HG03460 (cell line): ENCODE data around the gene CFAP210.

Source experiments
- ATAC-seq: cut with Tn5 transposase; IDR thresholded peaks from one replicate; pipeline ENCODE4 v1.9.1; 2021; ENCODE audit not compliant: unreplicated experiment

CFAP210 gene, protein sequence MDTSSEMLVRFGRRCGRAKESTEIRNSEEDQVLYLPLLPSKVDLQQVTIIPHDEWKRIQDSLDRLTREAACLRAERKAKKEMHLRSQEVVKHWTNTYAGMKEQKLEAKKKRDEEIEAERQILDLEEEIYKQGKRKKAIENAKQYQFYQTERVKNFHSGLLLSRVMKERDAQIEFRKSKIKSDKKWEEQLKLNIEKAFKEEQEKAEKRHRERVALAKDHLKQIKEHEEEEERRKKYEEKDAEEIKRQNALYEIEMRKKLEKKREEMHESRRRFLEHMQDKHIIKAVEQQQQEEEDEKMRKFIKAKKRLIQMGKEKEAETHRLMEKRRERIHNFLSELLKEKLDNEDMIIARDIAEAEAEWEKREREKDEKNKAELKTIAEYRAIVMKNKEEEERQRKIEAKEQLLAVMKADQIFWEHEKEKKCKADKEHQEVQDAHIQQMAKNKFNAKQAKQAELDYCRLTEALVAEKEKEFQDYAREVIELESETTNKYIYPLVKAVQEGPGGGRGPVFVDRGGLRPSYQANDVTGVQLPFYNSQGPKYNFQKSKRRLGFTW

DNA sequence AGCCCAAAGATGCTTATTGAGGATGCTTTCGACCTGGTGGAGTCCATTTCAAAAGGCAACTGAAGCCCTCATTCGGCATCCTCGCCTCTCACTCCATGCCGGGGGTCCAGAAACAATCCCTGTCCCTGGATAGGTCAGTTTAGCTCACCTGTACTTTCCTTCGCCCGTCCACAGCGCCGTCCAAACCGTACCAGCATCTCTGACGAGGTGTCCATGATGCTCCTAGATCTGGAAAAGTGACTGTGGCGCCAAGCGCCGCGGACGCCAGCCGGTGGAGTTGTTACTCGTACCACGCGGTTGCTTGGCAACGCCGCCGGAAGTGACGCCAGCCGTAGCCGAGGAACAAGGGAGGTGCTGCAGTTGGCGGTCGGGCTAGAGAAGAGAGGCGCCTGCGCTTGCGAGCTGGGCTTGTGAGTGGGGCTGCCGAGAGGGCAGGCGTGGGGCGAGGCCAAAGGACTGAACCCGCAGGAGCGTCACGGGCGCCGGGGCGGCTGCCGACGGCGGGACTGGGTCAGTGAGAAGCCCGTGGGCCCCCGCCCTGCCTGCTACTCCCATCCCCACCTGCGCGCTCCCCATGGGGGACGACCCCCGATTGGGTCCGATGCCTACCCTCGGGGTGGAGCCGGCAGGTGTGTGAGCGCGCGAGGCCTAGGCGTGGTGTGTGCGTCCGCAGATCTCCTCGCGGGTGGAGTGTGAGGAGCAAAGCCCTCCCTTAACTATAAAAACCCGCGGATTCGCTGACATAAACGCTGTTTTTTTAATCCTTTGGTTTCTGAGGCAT, at the start of gene CFAP210, which contains the start of gene PHOSPHO2:
Gene CFAP210 (minus strand): TSS at position 293 of the 781 bp plus-strand sequence. CDS start 78 bp downstream, at position 215.
Gene PHOSPHO2 (plus strand): TSS at position 357 of the 781 bp plus-strand sequence. CDS start 6,503 bp downstream, outside the sequence.
- ATAC-seq, result peak; percentile 98

DNA sequence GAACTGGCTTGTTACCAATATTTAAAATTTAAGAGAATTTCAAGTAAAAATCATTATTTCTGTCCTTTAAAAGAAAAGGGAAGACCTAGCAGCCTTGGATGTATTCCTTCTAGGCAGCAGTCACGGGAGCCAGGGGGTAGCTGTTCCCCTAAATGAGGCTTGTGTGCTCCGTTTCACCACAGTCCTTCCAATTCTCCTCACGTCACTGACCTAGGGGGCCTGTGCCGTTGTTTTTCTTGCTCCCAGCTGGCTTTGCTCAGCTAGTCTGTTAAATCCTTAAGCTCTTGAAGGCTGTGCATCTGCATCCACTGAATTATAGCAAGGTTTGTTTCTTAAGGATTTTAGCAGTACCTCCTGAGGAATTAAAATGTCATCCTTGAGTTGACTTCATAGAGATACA, 49.3 kb upstream of the CFAP210 start:
- ATAC-seq, result no peak

DNA sequence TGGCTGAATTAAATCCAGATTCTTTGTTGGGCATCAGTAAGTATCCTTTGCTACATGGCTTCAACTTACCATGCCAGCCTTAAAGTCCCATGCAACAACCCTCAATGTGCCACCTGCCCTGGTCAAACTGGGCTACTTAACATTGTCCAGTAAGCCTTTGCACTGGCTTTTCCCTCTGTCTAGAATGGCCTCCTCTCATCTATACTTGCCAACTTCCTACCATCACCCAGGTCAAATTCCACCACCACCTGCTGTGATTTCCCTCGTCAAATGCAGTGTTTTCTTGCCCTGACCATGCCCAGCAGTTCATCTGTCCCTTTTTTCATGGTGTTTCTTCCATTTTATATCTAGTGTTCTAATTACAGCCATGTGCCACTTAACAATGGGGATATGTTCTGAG, 45.1 kb upstream of the CFAP210 start:
- no peak for ATAC-seq

DNA sequence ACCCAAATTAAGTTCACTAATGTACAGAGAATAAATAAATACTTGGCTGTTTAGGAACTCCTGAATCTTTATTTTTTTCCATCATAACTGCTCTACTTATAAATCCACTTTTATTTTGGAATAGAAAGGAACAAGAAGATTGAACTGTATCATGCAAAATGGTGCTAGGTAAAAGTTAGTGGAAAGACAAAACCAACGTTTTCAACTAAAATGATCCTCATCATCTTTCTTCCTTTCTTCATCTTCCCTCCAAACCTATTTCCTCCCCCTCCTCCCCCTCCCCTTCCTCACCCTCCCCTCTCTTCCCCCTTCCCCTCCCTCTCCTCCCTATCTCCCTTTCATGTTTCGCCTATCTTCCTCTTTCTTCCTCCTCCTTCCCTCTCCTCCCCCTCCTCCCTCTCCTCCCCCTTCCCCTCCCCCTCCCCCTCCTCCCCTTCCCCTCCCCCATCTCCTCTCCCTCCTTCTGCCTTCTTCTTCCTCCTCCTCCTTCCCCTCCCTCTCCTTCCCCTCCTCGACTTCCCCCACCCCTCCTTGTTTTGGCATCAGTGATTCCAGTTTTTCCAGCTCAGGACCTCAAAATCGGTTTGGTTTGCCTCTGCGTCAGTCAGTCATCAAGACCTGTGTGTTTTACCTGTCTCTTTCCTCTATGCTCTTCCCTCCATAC, 44.5 kb upstream of the CFAP210 start:
- no peak for ATAC-seq

DNA sequence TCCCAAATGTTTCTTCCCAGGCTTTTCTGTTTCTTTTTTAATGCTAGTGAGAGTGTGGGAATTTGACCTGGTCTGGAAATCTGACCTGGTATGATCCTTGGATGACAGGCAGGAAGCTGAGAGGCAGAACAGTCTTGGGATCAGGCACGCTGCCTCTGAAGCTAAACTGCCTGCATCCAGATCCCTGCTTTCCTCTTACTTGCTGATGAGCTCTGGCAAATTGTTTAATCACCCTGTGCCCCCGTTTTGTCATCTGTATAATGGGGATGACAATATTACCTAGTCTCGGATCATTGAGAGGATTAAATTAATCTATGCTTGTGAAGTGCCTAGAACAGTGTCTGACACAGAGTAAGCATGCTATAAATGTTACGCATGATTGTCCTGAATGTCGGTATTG, 42.7 kb upstream of the CFAP210 start:
- no peak for ATAC-seq

DNA sequence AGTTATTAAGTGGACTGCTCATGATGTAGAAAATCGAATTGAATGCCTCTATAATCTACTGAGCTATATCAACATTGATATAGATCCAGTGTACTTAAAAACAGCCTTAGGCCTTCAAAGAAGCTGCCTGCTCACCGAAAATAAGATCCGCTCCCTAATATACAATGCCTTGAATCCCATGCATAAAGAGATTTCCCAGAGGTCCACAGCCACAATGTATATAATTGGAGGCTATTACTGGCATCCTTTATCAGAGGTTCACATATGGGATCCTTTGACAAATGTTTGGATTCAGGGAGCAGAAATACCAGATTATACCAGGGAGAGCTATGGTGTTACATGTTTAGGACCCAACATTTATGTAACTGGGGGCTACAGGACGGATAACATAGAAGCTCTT, 41.4 kb upstream of the CFAP210 start:
- ATAC-seq, result no peak

DNA sequence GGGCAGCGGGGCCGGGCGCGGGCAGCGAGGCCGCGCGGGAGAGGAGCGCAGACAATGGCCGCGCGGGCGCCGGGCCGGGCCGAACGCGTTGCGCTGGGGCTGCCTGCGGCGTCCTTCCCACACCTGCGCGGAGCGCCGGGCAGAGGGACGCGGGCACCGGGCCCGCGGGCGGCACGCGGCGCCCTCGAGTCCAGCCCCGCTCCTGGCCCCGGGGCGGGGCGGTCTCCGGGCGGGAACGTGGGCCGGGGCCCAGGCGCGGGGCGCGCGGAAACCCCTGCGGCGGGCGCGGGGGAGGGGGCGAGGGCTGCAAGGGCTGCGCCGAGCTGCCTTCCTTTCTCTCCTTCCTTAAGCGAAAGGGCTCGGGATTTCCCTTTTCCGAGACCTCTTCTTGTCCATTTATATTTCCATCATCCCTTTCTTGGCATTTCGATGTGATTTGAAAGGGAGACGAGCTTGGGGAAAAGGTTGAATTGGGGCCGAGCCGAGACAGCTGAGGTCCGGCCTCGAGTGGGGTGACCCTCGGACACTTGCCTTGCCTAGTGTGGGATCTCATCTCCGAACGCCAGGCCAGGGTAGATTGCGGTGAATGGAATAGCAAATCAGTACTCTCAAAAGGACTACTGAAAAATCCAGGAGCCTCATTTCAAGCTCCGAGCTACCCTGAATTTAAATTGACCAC, 40.1 kb upstream of the CFAP210 start:
- ATAC-seq, result peak; percentile 37

DNA sequence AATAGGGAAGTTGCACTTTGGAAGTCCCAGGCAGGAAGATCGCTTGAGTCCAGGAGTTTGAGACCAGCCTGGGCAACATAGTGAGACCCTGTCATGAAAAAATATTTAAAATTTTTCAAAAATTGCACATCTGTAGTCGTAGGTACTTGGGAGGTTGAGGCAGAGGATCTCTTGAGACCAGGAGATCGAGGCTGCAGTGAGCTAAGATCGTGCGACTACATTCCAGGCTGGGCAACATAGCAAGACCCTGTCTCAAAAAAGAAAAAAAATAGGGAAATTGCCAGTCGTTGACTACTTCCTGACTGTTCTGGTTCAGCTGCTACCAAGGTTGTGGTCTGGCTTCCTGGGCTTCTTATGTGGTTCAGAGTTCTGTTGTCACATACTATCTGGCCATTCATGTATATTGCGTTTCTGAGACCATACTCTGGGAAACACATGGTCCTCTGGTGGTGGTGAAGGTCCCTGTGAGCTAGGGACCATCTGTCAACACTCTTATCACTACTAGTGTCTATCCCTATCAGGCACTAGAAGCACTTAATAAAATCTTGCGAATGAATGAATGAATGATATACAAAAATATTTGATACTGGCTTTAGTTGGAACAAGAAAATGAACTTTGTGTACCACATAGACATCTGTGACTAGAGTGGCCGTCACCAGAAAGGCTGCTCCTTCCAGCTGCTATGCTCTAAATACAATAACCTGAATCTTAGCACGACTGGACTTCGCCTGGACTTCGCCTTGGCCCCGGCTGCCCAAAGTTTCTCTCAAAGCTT, 38.6 kb upstream of the CFAP210 start:
- no peak for ATAC-seq

DNA sequence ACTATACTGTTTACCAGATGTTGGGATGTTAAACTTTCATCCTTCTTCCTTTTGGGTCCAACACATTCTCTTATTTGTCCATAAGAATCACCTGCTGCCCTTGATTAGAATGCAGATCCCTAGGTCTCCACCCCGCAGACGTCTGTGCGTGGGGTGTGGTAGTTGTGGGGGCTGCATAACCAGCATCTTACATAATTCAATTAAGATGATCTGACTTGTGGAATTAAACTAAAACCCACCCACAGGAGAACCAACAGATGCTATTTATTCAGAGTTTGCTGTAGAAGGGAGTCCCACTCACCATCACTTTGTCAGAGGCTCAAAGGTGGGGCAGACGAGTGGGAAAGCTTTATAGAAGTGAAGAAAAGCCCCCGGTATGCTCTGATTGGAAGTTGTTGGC, 37.9 kb upstream of the CFAP210 start:
- ATAC-seq, result no peak

DNA sequence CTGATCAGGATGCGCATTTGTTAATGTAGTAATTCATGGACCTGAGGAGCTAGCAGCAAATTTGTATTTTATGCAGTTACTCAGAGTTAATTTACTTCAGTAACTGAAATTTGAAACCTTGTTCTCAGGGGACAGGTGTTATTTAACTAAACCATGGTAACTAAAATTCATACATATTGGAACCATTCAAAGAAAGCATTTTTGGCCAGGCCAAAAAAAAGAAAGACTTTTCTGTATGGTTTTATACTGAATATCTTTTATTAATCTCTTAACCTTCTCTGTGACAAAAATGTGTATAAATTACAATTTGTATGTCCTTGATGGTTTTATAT, 35.0 kb upstream of the CFAP210 start:
- no peak for ATAC-seq

DNA sequence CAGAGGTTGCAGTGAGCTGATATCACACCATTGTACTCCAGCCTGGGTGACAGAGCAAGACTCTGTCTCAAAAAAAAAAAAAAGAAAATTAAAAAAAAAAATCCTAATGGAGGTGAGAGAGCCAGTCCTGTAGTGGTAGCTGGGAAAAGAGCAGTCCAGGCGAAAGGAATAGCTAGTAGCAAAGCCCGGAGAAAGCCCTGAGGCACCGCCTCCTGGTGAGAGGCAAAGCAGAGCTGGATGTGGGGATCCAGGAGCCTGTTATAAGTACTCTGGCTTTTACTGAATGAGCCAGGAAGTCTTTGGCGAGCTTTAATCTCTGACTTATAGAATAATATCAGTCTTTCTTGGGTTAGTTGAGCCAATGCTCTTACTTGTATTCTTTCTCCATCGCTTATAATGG, 32.9 kb upstream of the CFAP210 start:
- ATAC-seq, result no peak

DNA sequence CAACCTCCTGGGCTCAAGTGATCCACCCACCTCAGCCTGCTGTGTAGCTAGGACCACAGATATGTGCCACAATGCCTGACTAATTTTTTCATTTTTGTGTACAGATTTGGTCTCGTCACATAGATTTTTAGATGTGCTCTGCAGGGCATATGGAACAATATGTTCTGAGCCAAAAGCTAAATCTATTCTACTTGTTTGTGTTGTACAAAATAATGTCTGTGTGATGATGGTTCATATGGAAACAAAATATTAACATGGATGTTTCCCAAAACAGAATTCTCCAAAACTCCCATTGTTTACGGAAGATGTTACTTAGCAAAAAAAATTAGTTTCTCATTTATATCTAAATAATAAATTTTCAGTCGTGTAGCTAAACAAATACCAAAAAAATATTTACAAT, 26.8 kb upstream of the CFAP210 start:
- ATAC-seq, result no peak

DNA sequence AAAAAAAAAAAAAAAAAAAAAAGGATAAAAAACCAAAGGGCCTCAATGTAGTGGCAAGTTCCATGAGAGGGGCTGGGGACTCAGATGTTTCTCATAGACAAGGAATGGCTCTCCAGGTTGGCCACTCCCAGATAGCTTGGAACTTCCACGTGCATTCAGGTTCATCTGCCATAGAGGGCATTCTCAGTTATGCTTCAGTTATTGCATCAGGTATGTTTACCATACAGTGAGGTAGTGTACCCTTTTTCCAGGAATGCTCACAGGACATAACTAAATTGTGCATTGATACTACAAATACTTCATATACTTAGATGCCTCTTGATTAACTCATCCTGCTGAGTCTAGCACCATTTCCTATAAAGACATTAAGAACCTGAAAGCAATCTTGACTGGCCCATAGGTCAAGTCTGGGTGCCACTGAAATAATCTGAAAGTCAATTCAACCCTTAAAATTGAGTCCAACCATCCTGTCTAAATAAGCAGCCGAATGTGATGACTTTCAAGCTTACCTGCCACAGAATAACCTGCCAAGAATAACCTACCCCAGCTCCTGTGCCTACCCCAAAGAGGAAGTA, 24.8 kb upstream of the CFAP210 start:
- ATAC-seq, result no peak

DNA sequence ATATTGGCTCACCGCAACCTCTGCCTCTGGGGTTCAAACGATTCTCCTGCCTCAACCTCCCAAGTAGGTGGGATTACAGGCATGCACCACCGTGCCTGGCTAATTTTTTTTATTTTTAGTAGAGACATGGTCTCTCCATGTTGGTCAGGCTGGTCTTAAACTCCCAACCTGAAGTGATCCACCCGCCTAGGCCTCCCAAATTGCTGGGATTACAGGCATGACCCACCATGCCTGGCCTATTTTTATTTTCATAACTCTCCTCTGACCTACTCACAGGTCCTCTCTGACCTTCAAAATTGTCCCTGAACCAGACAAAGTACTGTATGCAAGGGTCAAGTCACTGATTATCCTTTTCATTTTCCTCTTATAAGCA, 23.5 kb upstream of the CFAP210 start:
- no peak for ATAC-seq

DNA sequence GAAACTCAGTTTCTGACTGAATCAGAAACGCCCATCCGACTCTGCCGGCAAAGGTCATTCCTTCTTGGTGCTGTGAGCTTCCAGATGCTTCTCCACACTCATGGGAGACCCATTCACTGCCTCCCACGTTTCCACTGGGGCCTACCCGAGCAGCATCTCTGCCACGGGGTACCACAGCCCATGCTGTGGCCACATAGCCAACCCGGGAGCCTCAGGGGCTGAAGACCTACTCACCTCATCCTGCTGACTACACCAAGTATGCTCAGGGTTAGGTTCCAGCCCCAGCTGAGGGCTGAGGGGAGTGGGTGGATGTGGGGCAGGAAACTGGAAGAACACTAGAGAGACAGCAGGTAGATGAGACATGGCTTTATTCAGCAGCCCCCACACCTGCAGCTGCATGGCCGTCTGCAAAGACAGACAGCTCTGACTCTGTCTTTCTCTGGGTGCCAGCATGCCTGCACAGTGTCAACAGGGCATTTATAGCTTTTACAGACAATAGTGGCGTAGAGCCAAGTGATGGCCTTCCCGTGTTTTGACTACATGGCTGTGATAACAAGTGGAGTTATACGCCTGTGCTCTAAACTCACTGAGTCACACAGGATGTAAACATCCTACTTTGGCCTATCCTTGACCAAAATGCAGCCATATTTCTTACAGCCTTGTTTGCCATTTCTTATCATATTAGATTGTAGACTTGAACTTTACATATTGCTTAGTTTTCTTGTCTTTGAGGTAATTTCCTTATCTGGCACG, 22.9 kb upstream of the CFAP210 start:
- ATAC-seq, result no peak

DNA sequence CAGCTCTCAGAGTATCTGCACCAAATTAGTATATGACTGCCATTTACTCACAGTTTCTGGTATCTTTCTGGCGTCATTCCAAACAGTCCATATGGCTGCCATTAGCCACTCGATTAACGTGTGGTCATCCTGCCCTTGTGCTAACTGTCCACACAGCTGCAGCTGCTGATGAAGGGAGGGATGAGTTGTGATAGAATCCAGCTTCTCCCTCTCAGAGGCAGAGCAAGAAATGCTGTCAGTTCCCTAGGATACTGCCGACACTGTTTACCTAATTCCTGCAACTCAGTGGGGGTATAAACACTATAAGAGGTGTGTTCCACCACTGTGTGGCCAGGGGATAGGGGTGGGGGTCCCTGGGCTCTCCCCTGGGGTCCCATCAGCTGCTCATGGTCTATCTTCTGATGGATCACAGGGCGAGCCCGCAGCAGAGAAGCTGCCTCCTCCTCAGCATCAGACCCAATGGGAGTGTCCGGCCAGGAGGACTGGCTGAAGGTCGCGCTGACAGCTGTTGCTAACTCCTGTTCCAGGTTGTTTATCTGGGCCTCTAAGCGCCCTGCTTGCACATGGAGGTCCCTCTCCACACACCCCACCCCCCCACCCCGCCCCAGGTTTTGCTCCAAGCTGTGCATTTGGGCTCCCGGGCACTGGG, 22.2 kb upstream of the CFAP210 start:
- ATAC-seq, result no peak

DNA sequence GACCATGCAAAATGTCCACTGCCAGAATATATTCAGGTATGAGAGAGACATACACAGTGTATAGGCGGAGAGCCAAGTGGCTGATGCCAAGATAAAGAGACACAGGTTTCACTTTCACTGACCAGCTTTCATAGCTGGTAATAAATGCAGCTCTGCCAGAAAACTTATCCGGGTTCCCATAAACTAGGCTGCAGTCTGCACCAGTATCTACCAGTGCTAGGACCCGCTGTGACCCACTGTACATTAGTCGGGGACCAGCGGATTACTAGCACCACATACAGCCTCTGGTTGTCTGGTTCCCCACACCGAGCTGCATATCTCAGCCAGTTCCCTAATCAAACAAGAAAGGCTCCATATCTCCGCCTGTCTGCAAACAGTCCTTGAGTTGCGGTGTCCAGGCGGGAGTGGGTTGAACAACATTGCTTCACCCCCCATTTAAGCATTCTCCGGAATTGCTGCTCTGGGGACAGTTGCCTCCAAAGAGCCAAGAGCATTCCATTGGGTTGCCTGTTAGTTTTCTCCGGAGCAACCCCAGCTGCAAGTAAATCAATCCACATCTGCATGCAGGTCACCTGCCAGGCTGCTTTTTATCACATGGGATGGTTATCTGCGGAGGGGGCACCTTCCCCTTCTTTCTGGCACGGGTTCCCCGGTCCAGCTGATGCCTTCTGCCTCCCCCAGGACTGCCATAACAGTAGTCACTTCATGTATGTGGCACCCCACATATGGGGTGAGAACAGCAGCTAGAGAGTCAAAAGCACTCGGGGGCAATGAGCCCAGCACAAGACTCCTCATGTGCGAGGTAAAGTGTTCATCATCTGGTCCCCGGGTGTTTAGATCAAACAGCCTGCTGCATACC, 21.4 kb upstream of the CFAP210 start:
- ATAC-seq, result no peak

DNA sequence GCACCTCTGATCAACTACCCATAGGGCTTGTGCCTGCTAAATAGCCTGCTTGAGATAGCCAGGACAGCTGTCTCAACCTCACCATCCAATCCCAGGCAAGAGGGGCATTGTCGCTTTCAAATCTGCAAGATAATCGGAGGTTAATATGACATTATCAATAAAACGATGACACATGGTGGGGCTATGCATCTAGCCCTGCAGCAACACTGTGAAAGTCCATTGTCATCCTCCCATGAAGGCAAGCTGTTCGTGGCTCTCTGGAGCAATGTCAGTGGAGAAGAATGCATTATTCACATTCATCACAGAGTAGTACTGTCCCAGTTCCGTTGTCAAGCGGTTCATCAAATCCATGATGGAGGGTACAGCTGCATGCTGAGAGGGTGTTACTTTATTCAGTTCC, 20.5 kb upstream of the CFAP210 start:
- ATAC-seq, result no peak
